Esophagus muscularis mucosa (tissue), 4 donors: ENCODE data around the gene POLRMT.

Source experiments
- CTCF ChIP-seq, 3 experiments: fragments of 200-600 bp in 2 of 3; fragments of 450-650 bp in 1 of 3; sonication (generic) in 2 of 3; IDR thresholded peaks; one replicate each; pipeline ENCODE4 v1.5.1; 2017 to 2019; ENCODE audit warnings: antibody characterized with exemption in 3 of 3, mild to moderate bottlenecking in 2 of 3, moderate library complexity in 1 of 3
- EP300 ChIP-seq: sonication (generic); formaldehyde crosslinking; IDR thresholded peaks from one replicate; pipeline ENCODE4 v1.6.1; 2017; ENCODE audit warnings: antibody characterized with exemption
- POLR2A ChIP-seq: fragments of 450-650 bp; IDR thresholded peaks from one replicate; pipeline ENCODE4 v1.6.1; 2017; ENCODE audit warnings: antibody characterized with exemption, moderate library complexity, mild to moderate bottlenecking, low read depth
- POLR2AphosphoS5 ChIP-seq, 2 donors: sonication (generic); formaldehyde crosslinking; IDR thresholded peaks; one replicate each; pipeline ENCODE4 v1.6.1; 2017; ENCODE audit warnings: antibody characterized with exemption in 2 of 2

- no peak for TF ChIP-seq CTCF (IDR thresholded peaks at IDR 0.05)
- TF ChIP-seq POLR2A: no peak
- TF ChIP-seq EP300: no peak
- TF ChIP-seq POLR2AphosphoS5 (IDR thresholded peaks at IDR 0.05): no peak
These were observed 41.2 kb downstream of the POLRMT start for GRCh38 chr19:592101-592500.
